GM21515 (cell line): ENCODE results near the gene GGA1.

ENCODE experiments used
- ATAC-seq: cut with Tn5 transposase; IDR thresholded peaks from one replicate; pipeline ENCODE4 v1.9.1; 2021; ENCODE audit not compliant: unreplicated experiment

GGA1 gene

GRCh38 chr22:37608477-37609239, at the start of gene GGA1:
GGA1 (plus strand) TSS chr22:37608834; CDS start chr22:37608861, 27 bp downstream.
- ATAC-seq = peak; percentile 73

- no peak for ATAC-seq
Observed at GRCh38 chr22:37559521-37559900, 49.1 kb upstream of the GGA1 start.

- ATAC-seq = no peak
Observed at GRCh38 chr22:37559901-37560607, 48.6 kb upstream of the GGA1 start, which contains the start of gene CDC42EP1. CDC42EP1 (plus strand) TSS chr22:37560480; CDS start chr22:37566350, 5,870 bp downstream.

GRCh38 chr22:37560608-37561211, 47.9 kb upstream of the GGA1 start:
- ATAC-seq = no peak

- ATAC-seq = no peak
Observed at GRCh38 chr22:37561212-37562048, 47.2 kb upstream of the GGA1 start.

GRCh38 chr22:37562049-37562875, 46.4 kb upstream of the GGA1 start:
- no peak for ATAC-seq

- no peak for ATAC-seq
Observed at GRCh38 chr22:37563153-37564081, 45.2 kb upstream of the GGA1 start.

GRCh38 chr22:37564111-37564711, 44.4 kb upstream of the GGA1 start:
- ATAC-seq = no peak

- ATAC-seq = no peak
Observed at GRCh38 chr22:37565830-37566229, 42.8 kb upstream of the GGA1 start.

- ATAC-seq = no peak
Observed at GRCh38 chr22:37566329-37566837, 42.3 kb upstream of the GGA1 start.

- ATAC-seq = peak; percentile 59
Observed at GRCh38 chr22:37566903-37567798, 41.5 kb upstream of the GGA1 start.

- no peak for ATAC-seq
Observed at GRCh38 chr22:37568012-37568411, 40.6 kb upstream of the GGA1 start.

- no peak for ATAC-seq
Observed at GRCh38 chr22:37568448-37569008, 40.1 kb upstream of the GGA1 start.

- no peak for ATAC-seq
Observed at GRCh38 chr22:37569009-37569920, 39.4 kb upstream of the GGA1 start.

GRCh38 chr22:37569921-37570660, 38.5 kb upstream of the GGA1 start:
- no peak for ATAC-seq

- no peak for ATAC-seq
Observed at GRCh38 chr22:37570661-37570976, 38.0 kb upstream of the GGA1 start.
